ENCODE data around the gene AADACL2. TPM values are rescaled to one million over a fixed set of nuclear protein-coding genes. Genes with fewer than 3 reads are reported as not detected.

AADACL2 gene
- total RNA-seq, 3 donors from 2014 or later, result 0.16 to 0.73 TPM; not detected in 1

DNA sequence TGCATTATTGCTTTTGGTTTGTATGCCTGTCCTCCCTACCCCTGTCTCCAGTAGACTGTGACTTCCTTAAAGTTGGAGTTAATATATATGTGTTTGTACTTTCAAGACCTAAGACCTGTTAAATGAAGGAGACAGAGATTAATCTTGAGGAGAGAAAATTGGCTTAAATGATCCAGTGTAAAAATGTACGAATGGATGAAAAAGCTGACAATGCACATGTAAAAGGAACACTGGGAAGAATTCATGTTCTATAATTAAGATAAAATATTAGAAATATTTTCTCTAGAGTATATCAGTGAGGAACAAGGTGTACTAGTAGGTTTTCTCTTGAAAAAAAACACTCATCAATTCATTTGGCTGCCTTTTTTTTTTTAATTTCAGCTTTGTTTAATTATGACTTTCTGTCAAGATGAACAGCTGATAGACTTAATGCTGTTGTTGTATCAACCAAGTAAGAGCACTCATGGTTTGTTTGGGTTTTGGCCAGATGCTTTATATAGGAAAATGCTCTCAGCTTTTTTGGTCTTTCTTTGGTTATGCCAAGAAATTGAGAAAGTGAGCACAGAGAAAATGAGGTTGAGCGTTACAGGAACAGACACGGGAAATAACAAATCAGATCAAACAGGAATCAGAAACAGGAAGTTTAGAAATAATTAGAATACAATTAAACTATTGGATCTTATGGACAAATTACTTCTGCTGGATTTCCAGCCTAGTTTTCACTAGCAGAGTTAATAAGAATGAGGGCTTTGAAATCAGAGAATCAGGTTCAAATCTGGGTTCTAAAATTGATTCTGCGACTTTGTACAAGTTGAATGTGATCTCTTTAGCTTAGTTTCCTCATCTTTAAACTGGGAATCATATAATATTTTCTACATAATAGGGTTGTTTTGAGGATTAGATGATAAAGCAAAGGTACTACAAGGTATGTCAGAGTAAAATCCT lies 41.9 kb downstream of the AADACL2 start:
- Histone ChIP-seq H3K4me3 (no peak overlapping the region), H3K27me3 (no peaks in the 10 kb centered on the region), H3K4me1 (no peaks in the 10 kb centered on the region), H3K27ac (no peak overlapping the region), H3K9me3 (no peaks in the 10 kb centered on the region), H3K36me3 (no peaks in the 10 kb centered on the region)
- TF ChIP-seq POLR2AphosphoS5 (IDR thresholded peaks at IDR 0.05), result no peak
- no peak for DNase-seq (ENCODE audit: low spot score in 2 of 2)
- intact Hi-C loops (cut with DNase I; ENCODE audit: low total_unique reads), result no loop called here

- DNase-seq (ENCODE audit: low spot score in 2 of 2), result no peak
- intact Hi-C loops (cut with DNase I; ENCODE audit: low total_unique reads), result no loop called here
- Histone ChIP-seq H3K9me3 (no peaks in the 10 kb centered on the region), H3K27ac (no peak overlapping the region), H3K4me1 (no peaks in the 10 kb centered on the region), H3K27me3 (no peaks in the 10 kb centered on the region), H3K4me3 (no peak overlapping the region), H3K36me3 (no peaks in the 10 kb centered on the region)
- TF ChIP-seq POLR2A (IDR thresholded peaks at IDR 0.05) (no peak), POLR2AphosphoS5 (IDR thresholded peaks at IDR 0.05) (no peak)
- TF ChIP-seq, protein P1, sequence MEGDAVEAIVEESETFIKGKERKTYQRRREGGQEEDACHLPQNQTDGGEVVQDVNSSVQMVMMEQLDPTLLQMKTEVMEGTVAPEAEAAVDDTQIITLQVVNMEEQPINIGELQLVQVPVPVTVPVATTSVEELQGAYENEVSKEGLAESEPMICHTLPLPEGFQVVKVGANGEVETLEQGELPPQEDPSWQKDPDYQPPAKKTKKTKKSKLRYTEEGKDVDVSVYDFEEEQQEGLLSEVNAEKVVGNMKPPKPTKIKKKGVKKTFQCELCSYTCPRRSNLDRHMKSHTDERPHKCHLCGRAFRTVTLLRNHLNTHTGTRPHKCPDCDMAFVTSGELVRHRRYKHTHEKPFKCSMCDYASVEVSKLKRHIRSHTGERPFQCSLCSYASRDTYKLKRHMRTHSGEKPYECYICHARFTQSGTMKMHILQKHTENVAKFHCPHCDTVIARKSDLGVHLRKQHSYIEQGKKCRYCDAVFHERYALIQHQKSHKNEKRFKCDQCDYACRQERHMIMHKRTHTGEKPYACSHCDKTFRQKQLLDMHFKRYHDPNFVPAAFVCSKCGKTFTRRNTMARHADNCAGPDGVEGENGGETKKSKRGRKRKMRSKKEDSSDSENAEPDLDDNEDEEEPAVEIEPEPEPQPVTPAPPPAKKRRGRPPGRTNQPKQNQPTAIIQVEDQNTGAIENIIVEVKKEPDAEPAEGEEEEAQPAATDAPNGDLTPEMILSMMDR (IDR thresholded peaks at IDR 0.05), result no peak
These were observed 42.6 kb downstream of the AADACL2 start for GRCh38 chr3:151776259-151776740.

DNA sequence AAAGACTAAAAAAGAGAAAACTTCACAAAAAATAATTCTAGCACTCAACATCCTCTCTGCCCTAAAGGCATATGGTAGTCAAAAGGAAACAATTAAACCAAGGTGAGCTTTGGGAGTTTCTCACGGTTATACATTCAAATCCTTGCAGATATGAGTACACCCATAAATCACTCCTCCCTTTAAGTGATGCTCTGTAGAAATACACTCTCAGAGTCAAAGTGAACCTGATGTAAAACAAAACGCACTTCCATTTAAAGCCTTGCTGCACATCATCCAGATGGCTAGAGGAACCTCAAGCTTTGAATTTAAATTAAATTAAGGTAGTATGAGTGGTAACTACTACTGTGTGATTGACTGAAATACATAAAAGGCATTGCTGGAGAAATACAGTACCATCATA lies 44.2 kb downstream of the AADACL2 start:
- H3K27ac ChIP-seq, result no peak overlapping the region
- H3K27me3 ChIP-seq, result no peaks in the 10 kb centered on the region
- DNase-seq (ENCODE audit: low spot score in 2 of 2), result no peak
- no peaks in the 10 kb centered on the region for H3K36me3 ChIP-seq
- no peak for TF ChIP-seq POLR2AphosphoS5 (IDR thresholded peaks at IDR 0.05)
- TF ChIP-seq POLR2A (IDR thresholded peaks at IDR 0.05), result no peak
- TF ChIP-seq, protein P1 (IDR thresholded peaks at IDR 0.05), result no peak
- H3K4me1 ChIP-seq, result no peaks in the 10 kb centered on the region
- no peak overlapping the region for H3K4me3 ChIP-seq
- intact Hi-C loops (cut with DNase I; ENCODE audit: low total_unique reads), result no loop called here
- no peaks in the 10 kb centered on the region for H3K9me3 ChIP-seq

DNA sequence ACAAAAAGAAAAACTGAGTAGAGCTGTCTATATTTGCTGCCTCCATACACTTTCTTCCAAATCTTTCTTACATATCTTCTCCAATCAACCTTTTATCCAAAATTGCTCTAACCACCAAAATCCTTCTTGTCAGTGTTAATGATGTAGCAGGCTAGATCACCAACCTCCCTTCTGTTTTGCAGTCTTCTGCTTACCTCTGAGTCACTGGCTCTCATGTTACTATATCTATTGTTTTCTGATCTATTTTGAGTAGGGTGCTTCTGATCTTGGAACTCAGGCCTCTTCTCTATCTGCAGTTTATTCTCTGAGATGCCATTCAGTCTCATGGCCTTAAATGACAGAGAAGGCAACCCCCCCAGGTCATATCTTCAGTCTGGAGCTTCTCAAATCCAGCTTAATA lies 53.9 kb downstream of the AADACL2 start:
- H3K4me1 ChIP-seq, result no peaks in the 10 kb centered on the region
- H3K9me3 ChIP-seq, result no peaks in the 10 kb centered on the region
- no peak overlapping the region for H3K27ac ChIP-seq
- intact Hi-C loops (cut with DNase I; ENCODE audit: low total_unique reads), result no loop called here
- no peaks in the 10 kb centered on the region for H3K27me3 ChIP-seq
- DNase-seq (ENCODE audit: low spot score in 2 of 2), result no peak
- TF ChIP-seq POLR2AphosphoS5 (IDR thresholded peaks at IDR 0.05) (no peak), POLR2A (IDR thresholded peaks at IDR 0.05) (no peak)
- TF ChIP-seq, protein P1 (IDR thresholded peaks at IDR 0.05), result no peak
- H3K4me3 ChIP-seq, result no peak overlapping the region
- H3K36me3 ChIP-seq, result no peaks in the 10 kb centered on the region

DNA sequence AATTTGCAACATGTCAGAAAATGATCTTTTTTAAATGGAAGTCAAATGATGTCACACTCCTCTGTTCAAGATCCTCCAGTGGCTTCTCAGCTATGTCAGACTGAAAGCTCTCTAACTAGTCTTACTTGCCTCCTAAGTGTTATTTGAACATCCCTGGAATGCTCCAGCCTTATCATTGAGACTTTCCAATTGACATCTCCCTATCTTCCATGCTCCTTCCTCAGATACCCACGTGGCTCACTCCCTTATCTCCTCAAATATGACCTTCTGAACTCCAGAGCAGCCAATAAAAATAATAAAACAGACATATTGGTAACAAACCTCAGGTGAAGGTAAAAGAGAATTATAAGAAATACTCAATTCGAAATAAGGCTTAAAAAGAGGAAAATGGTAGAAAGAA lies 54.7 kb downstream of the AADACL2 start:
- no peak for DNase-seq (ENCODE audit: low spot score in 2 of 2)
- Histone ChIP-seq H3K9me3 (no peaks in the 10 kb centered on the region), H3K27ac (no peak overlapping the region), H3K4me3 (no peak overlapping the region), H3K36me3 (no peaks in the 10 kb centered on the region), H3K27me3 (no peaks in the 10 kb centered on the region), H3K4me1 (no peaks in the 10 kb centered on the region)
- no peak for TF ChIP-seq POLR2AphosphoS5 (IDR thresholded peaks at IDR 0.05)
- TF ChIP-seq, protein P1 (IDR thresholded peaks at IDR 0.05), result no peak
- no peak for TF ChIP-seq POLR2A (IDR thresholded peaks at IDR 0.05)
- intact Hi-C loops (cut with DNase I; ENCODE audit: low total_unique reads), result no loop called here
